HL-60 (cell line): Measurements from ENCODE around the gene POLR2A.

Experiments
- DNase-seq, 2 experiments: peaks; one replicate each; pipeline ENCODE4 v3.0.0-alpha.2; 2010 to 2020; ENCODE audit warnings: low read depth in 1 of 2, low spot score in 1 of 2
- H3K27ac ChIP-seq: fragments of 250-450 bp; sonication (Bioruptor Pico); replicated peaks from 2 replicates; pipeline ENCODE4 v1.5.1; 2020; ENCODE audit warnings: mild to moderate bottlenecking, moderate library complexity
- H3K27me3 ChIP-seq: fragments of 250-450 bp; sonication (Bioruptor Pico); 2 replicates; pipeline ENCODE4 v1.5.1; 2021; ENCODE audit warnings: mild to moderate bottlenecking, moderate library complexity; ENCODE audit not compliant: insufficient read depth, poor library complexity, severe bottlenecking
- H3K4me3 ChIP-seq: replicated peaks from 2 replicates; pipeline ENCODE4 v1.5.1; 2011; ENCODE audit warnings: mild to moderate bottlenecking, control low read depth, low read length; ENCODE audit not compliant: insufficient read depth
- CTCF ChIP-seq: IDR thresholded peaks from one replicate; pipeline ENCODE4 v1.5.1; 2011; ENCODE audit warnings: low read length, control low read depth, inconsistent platforms; ENCODE audit not compliant: insufficient read depth
- GABPA ChIP-seq: IDR thresholded peaks from 2 replicates; pipeline ENCODE4 v1.6.1; 2012; ENCODE audit warnings: low read depth
- POLR2AphosphoS5 ChIP-seq: IDR thresholded peaks from 2 replicates; pipeline ENCODE4 v1.6.1; 2012; ENCODE audit warnings: low read depth
- SPI1 ChIP-seq: IDR thresholded peaks from 2 replicates; pipeline ENCODE4 v1.6.1; 2012; ENCODE audit warnings: low read depth, mild to moderate bottlenecking, borderline replicate concordance
- TF ChIP-seq, protein P1 (sequence below): IDR thresholded peaks from 2 replicates; pipeline ENCODE4 v1.6.1; 2012; ENCODE audit warnings: low read depth; ENCODE audit not compliant: insufficient replicate concordance

Gene POLR2A

GRCh38 chr17:7548585-7549400, 64.6 kb downstream of the POLR2A start, which contains the start of gene TNFSF12:
TNFSF12 (plus strand) TSS chr17:7549058; CDS start chr17:7549154, 96 bp downstream.
- Histone ChIP-seq H3K4me3 (no peak within 1 kb of the TSS), H3K27me3 (no peaks in the 10 kb centered on the region), H3K27ac (no peak within 1 kb of the TSS)
- TF ChIP-seq CTCF (no peak), SPI1 (no peak), POLR2AphosphoS5 (no peak), GABPA (no peak)
- TF ChIP-seq, protein P1, sequence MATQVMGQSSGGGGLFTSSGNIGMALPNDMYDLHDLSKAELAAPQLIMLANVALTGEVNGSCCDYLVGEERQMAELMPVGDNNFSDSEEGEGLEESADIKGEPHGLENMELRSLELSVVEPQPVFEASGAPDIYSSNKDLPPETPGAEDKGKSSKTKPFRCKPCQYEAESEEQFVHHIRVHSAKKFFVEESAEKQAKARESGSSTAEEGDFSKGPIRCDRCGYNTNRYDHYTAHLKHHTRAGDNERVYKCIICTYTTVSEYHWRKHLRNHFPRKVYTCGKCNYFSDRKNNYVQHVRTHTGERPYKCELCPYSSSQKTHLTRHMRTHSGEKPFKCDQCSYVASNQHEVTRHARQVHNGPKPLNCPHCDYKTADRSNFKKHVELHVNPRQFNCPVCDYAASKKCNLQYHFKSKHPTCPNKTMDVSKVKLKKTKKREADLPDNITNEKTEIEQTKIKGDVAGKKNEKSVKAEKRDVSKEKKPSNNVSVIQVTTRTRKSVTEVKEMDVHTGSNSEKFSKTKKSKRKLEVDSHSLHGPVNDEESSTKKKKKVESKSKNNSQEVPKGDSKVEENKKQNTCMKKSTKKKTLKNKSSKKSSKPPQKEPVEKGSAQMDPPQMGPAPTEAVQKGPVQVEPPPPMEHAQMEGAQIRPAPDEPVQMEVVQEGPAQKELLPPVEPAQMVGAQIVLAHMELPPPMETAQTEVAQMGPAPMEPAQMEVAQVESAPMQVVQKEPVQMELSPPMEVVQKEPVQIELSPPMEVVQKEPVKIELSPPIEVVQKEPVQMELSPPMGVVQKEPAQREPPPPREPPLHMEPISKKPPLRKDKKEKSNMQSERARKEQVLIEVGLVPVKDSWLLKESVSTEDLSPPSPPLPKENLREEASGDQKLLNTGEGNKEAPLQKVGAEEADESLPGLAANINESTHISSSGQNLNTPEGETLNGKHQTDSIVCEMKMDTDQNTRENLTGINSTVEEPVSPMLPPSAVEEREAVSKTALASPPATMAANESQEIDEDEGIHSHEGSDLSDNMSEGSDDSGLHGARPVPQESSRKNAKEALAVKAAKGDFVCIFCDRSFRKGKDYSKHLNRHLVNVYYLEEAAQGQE: no peak
- no peak for DNase-seq
